Cardiac fibroblast (primary cell): ENCODE data around the gene SCGN.

Experiments used
- DNase-seq, 2 donors: peaks; one replicate each; pipeline versions ENCODE4 v3.0.0 to v3.0.0-alpha.2; 2010; ENCODE audit warnings: low read depth in 2 of 2
- H3K4me3 ChIP-seq, 2 donors: replicated peaks in 1 of 2; 1 replicate in 1 of 2; 2 replicates in 1 of 2; pipeline ENCODE4 v1.5.1; 2011; ENCODE audit warnings: low read depth in 2 of 2, low read length in 2 of 2, mild to moderate bottlenecking in 2 of 2, moderate library complexity in 1 of 2
- TF ChIP-seq, protein P1 (sequence below): IDR thresholded peaks from one replicate; pipeline ENCODE4 v1.5.1; 2011; ENCODE audit warnings: low read depth, mild to moderate bottlenecking, low read length, inconsistent platforms

The SCGN gene

DNA sequence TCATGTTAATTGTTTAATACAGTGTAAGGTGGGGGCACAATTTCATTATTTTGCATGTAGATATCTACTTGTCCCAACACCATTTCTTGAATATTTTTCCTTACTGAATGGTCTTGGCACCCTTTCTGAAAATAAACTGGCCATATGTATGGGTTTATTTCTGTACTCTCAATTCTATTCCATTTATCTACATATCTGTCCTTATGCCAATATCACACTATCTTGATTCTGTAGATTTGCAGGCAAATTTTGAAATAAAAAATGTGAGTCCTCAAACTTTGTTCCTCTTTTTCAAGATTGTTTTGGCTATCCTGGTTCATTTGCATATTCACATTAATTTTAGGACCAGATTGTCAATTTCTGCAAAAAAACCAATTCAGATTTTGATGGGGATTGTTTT lies 34.8 kb downstream of the SCGN start:
- no peak overlapping the region for H3K4me3 ChIP-seq
- TF ChIP-seq, protein P1, sequence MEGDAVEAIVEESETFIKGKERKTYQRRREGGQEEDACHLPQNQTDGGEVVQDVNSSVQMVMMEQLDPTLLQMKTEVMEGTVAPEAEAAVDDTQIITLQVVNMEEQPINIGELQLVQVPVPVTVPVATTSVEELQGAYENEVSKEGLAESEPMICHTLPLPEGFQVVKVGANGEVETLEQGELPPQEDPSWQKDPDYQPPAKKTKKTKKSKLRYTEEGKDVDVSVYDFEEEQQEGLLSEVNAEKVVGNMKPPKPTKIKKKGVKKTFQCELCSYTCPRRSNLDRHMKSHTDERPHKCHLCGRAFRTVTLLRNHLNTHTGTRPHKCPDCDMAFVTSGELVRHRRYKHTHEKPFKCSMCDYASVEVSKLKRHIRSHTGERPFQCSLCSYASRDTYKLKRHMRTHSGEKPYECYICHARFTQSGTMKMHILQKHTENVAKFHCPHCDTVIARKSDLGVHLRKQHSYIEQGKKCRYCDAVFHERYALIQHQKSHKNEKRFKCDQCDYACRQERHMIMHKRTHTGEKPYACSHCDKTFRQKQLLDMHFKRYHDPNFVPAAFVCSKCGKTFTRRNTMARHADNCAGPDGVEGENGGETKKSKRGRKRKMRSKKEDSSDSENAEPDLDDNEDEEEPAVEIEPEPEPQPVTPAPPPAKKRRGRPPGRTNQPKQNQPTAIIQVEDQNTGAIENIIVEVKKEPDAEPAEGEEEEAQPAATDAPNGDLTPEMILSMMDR = no peak
- DNase-seq = no peak

DNA sequence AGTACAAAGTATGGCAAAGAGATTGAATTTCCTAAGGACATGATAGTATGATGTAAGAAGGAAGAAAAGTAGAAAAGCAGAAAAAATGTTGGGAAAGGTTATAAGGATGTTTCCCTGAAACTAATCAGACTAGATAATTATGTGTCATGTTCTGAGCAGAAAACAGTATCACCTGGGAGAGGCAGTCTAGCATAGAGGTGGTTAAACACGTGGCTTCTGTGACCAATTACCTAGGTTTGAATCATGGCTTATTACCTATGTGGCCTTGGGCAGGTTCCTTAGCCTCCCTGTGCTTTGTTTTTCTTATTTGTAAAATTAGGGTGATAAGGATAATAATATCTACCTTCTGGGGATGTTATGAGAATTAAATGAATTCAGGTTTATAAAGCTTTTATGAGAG lies 38.0 kb downstream of the SCGN start:
- TF ChIP-seq, protein P1 = no peak
- no peak overlapping the region for H3K4me3 ChIP-seq
- no peak for DNase-seq

GRCh38 chr6:25691894-25692293 lies 39.9 kb downstream of the SCGN start:
- TF ChIP-seq, protein P1 = no peak
- DNase-seq = no peak
- H3K4me3 ChIP-seq = no peak overlapping the region

GRCh38 chr6:25692472-25692871 lies 40.5 kb downstream of the SCGN start:
- no peak for DNase-seq
- TF ChIP-seq, protein P1 = no peak
- H3K4me3 ChIP-seq = no peak overlapping the region

- DNase-seq = no peak
- TF ChIP-seq, protein P1 = no peak
- no peak overlapping the region for H3K4me3 ChIP-seq
Measured at GRCh38 chr6:25694366-25694765, 42.4 kb downstream of the SCGN start.

GRCh38 chr6:25695671-25696070 lies 43.7 kb downstream of the SCGN start:
- no peak overlapping the region for H3K4me3 ChIP-seq
- DNase-seq = no peak
- TF ChIP-seq, protein P1 = no peak
